ENCODE data around the gene CDKL4.
A peak's percentile ranks its signal among the peaks of the same experiment; 100 is the strongest.
"Not testable (repeated sequence)": the region's sequence is repeated elsewhere in the genome, so short reads cannot be mapped to it uniquely, and the experiment has no call there.

CDKL4 gene

GRCh38 chr2:39246382-39246980 is 2.7 kb upstream of the CDKL4 start:
- no peak overlapping the region for H3K27ac Mint-ChIP-seq

GRCh38 chr2:39244963-39245625 is 1.3 kb upstream of the CDKL4 start:
- peaks cover 19% of the 10 kb centered on the region for H3K4me1 Mint-ChIP-seq (ENCODE audit: low read depth)
- H3K27me3 Mint-ChIP-seq; H3K9me3 Mint-ChIP-seq; H3K36me3 Mint-ChIP-seq (ENCODE audit: low read depth): not testable (repeated sequence)
- peak; percentile 56 for DNase-seq
- peak overlapping the region; percentile 35 for H3K27ac Mint-ChIP-seq
- H3K4me3 Mint-ChIP-seq: peak overlapping the region; percentile 67

More at GRCh38 chr2:39246382-39246980, 2.7 kb upstream of the CDKL4 start:
- peaks cover 13% of the 10 kb centered on the region for H3K36me3 Mint-ChIP-seq (ENCODE audit: low read depth)
- no peak for DNase-seq
- H3K9me3 Mint-ChIP-seq: peaks cover 2% of the 10 kb centered on the region
- peaks cover 19% of the 10 kb centered on the region for H3K4me1 Mint-ChIP-seq (ENCODE audit: low read depth)
- no peak overlapping the region for H3K4me3 Mint-ChIP-seq
- no peaks in the 10 kb centered on the region for H3K27me3 Mint-ChIP-seq

GRCh38 chr2:39244241-39244862 is 582 bp upstream of the CDKL4 start:
- H3K27ac Mint-ChIP-seq: peak overlapping the region; percentile 35
- H3K36me3 Mint-ChIP-seq (ENCODE audit: low read depth); DNase-seq; H3K27me3 Mint-ChIP-seq; H3K9me3 Mint-ChIP-seq: not testable (repeated sequence)
- H3K4me1 Mint-ChIP-seq (ENCODE audit: low read depth): peaks cover 19% of the 10 kb centered on the region
- peak overlapping the region; percentile 67 for H3K4me3 Mint-ChIP-seq

GRCh38 chr2:39241588-39241987 is 2.2 kb downstream of the CDKL4 start:
- H3K9me3 Mint-ChIP-seq: peaks cover 4% of the 10 kb centered on the region
- no peaks in the 10 kb centered on the region for H3K27me3 Mint-ChIP-seq
- H3K27ac Mint-ChIP-seq: no peak overlapping the region
- no peaks in the 10 kb centered on the region for H3K36me3 Mint-ChIP-seq (ENCODE audit: low read depth)
- H3K4me3 Mint-ChIP-seq: no peak overlapping the region
- H3K4me1 Mint-ChIP-seq (ENCODE audit: low read depth): peaks cover 21% of the 10 kb centered on the region
- no peak for DNase-seq

GRCh38 chr2:39240758-39241157 is 3.0 kb downstream of the CDKL4 start:
- Mint-ChIP-seq H3K4me1 (ENCODE audit: low read depth) (peaks cover 21% of the 10 kb centered on the region), H3K36me3 (ENCODE audit: low read depth) (no peaks in the 10 kb centered on the region), H3K4me3 (no peak overlapping the region), H3K27me3 (no peaks in the 10 kb centered on the region), H3K9me3 (peaks cover 7% of the 10 kb centered on the region), H3K27ac (no peak overlapping the region)
- DNase-seq: no peak

GRCh38 chr2:39234754-39235153 is 9.0 kb downstream of the CDKL4 start:
- DNase-seq: no peak
- H3K9me3 Mint-ChIP-seq: peaks cover 11% of the 10 kb centered on the region
- no peaks in the 10 kb centered on the region for H3K36me3 Mint-ChIP-seq (ENCODE audit: low read depth)
- H3K4me3 Mint-ChIP-seq: no peak overlapping the region
- no peaks in the 10 kb centered on the region for H3K27me3 Mint-ChIP-seq
- peaks cover 4% of the 10 kb centered on the region for H3K4me1 Mint-ChIP-seq (ENCODE audit: low read depth)
- H3K27ac Mint-ChIP-seq: no peak overlapping the region

- Mint-ChIP-seq H3K36me3 (ENCODE audit: low read depth) (no peaks in the 10 kb centered on the region), H3K27ac (no peak overlapping the region), H3K4me3 (no peak overlapping the region), H3K27me3 (no peaks in the 10 kb centered on the region), H3K4me1 (ENCODE audit: low read depth) (peaks cover 23% of the 10 kb centered on the region), H3K9me3 (peaks cover 11% of the 10 kb centered on the region)
- no peak for DNase-seq
Measured at GRCh38 chr2:39232141-39232540, 11.6 kb downstream of the CDKL4 start.

GRCh38 chr2:39228413-39229209 is 15.2 kb downstream of the CDKL4 start:
- H3K27me3 Mint-ChIP-seq: no peaks in the 10 kb centered on the region
- H3K36me3 Mint-ChIP-seq (ENCODE audit: low read depth): no peaks in the 10 kb centered on the region
- peak overlapping the region; percentile 71 for H3K27ac Mint-ChIP-seq
- peak; percentile 47 for DNase-seq
- peak overlapping the region; percentile 73 for H3K4me3 Mint-ChIP-seq
- no peaks in the 10 kb centered on the region for H3K9me3 Mint-ChIP-seq
- H3K4me1 Mint-ChIP-seq (ENCODE audit: low read depth): peaks cover 45% of the 10 kb centered on the region

GRCh38 chr2:39227628-39228412 is 15.9 kb downstream of the CDKL4 start:
- no peaks in the 10 kb centered on the region for H3K9me3 Mint-ChIP-seq
- H3K4me3 Mint-ChIP-seq: peak overlapping the region; percentile 73
- no peaks in the 10 kb centered on the region for H3K27me3 Mint-ChIP-seq
- no peaks in the 10 kb centered on the region for H3K36me3 Mint-ChIP-seq (ENCODE audit: low read depth)
- peak overlapping the region; percentile 71 for H3K27ac Mint-ChIP-seq
- H3K4me1 Mint-ChIP-seq (ENCODE audit: low read depth): peaks cover 45% of the 10 kb centered on the region
- DNase-seq: peak; percentile 85

- H3K4me3 Mint-ChIP-seq: no peak overlapping the region
- peak overlapping the region; percentile 63 for H3K27ac Mint-ChIP-seq
- DNase-seq: no peak
- H3K36me3 Mint-ChIP-seq (ENCODE audit: low read depth): no peaks in the 10 kb centered on the region
- no peaks in the 10 kb centered on the region for H3K9me3 Mint-ChIP-seq
- H3K4me1 Mint-ChIP-seq (ENCODE audit: low read depth): peaks cover 45% of the 10 kb centered on the region
- no peaks in the 10 kb centered on the region for H3K27me3 Mint-ChIP-seq
Measured at GRCh38 chr2:39225567-39225966, 18.2 kb downstream of the CDKL4 start.

- no peaks in the 10 kb centered on the region for H3K27me3 Mint-ChIP-seq
- no peak overlapping the region for H3K4me3 Mint-ChIP-seq
- peaks cover 48% of the 10 kb centered on the region for H3K4me1 Mint-ChIP-seq (ENCODE audit: low read depth)
Measured at GRCh38 chr2:39223909-39224308, 19.9 kb downstream of the CDKL4 start.

GRCh38 chr2:39221459-39221858 is 22.3 kb downstream of the CDKL4 start:
- Mint-ChIP-seq H3K27me3 (no peaks in the 10 kb centered on the region), H3K9me3 (no peaks in the 10 kb centered on the region), H3K27ac (no peak overlapping the region), H3K4me1 (ENCODE audit: low read depth) (peaks cover 48% of the 10 kb centered on the region), H3K36me3 (ENCODE audit: low read depth) (peaks cover 1% of the 10 kb centered on the region), H3K4me3 (no peak overlapping the region)
- DNase-seq: no peak

More at GRCh38 chr2:39223909-39224308, 19.9 kb downstream of the CDKL4 start:
- Mint-ChIP-seq H3K27ac (no peak overlapping the region), H3K36me3 (ENCODE audit: low read depth) (no peaks in the 10 kb centered on the region), H3K9me3 (no peaks in the 10 kb centered on the region)
- no peak for DNase-seq

GRCh38 chr2:39220136-39220535 is 23.6 kb downstream of the CDKL4 start:
- DNase-seq: no peak
- Mint-ChIP-seq H3K27me3 (no peaks in the 10 kb centered on the region), H3K9me3 (no peaks in the 10 kb centered on the region), H3K27ac (no peak overlapping the region), H3K4me1 (ENCODE audit: low read depth) (peaks cover 51% of the 10 kb centered on the region), H3K36me3 (ENCODE audit: low read depth) (peaks cover 1% of the 10 kb centered on the region), H3K4me3 (no peak overlapping the region)

- no peak for DNase-seq
- Mint-ChIP-seq H3K36me3 (ENCODE audit: low read depth) (peaks cover 1% of the 10 kb centered on the region), H3K27me3 (no peaks in the 10 kb centered on the region), H3K9me3 (no peaks in the 10 kb centered on the region), H3K4me3 (peak overlapping the region; percentile 13), H3K27ac (peak overlapping the region; percentile 91), H3K4me1 (ENCODE audit: low read depth) (peaks cover 56% of the 10 kb centered on the region)
Measured at GRCh38 chr2:39218391-39218790, 25.4 kb downstream of the CDKL4 start.
